ENCODE measurements around the gene SSUH2. TPM values are rescaled to one million over a fixed set of nuclear protein-coding genes. Genes with fewer than 3 reads are reported as not detected.

Gene SSUH2
- polyA plus RNA-seq, 1 experiment: 0.26 TPM

DNA sequence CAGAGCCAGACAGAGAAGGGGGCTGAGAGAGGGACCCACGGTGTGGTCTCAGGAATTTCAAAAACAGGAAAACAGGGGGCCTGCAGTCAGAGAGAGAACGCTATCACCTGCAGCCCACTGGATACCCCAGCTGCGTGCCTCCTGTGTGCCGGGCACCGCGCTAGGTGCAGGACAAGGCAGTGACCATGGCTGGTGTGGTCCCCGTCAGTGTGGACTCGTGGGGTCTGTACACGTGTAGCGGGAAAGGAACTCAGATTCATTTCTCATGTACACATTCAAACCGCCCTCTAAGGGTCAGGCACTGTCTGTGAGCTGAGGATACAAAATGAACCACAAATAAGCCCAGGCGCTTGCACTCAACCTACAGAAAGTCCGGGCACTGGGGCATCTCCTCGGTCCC is 20.9 kb downstream of the SSUH2 start:
- TF ChIP-seq, protein P1, sequence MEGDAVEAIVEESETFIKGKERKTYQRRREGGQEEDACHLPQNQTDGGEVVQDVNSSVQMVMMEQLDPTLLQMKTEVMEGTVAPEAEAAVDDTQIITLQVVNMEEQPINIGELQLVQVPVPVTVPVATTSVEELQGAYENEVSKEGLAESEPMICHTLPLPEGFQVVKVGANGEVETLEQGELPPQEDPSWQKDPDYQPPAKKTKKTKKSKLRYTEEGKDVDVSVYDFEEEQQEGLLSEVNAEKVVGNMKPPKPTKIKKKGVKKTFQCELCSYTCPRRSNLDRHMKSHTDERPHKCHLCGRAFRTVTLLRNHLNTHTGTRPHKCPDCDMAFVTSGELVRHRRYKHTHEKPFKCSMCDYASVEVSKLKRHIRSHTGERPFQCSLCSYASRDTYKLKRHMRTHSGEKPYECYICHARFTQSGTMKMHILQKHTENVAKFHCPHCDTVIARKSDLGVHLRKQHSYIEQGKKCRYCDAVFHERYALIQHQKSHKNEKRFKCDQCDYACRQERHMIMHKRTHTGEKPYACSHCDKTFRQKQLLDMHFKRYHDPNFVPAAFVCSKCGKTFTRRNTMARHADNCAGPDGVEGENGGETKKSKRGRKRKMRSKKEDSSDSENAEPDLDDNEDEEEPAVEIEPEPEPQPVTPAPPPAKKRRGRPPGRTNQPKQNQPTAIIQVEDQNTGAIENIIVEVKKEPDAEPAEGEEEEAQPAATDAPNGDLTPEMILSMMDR (IDR thresholded peaks at IDR 0.05; ENCODE audit: insufficient read depth, low read depth, low read length): no peak
- ChIA-PET CTCF (interaction anchor here (3.2 kb wide), 1 partner anchor 207 kb away, joined by 9 read pairs; no protein-coding TSS in a partner anchor), POLR2A (no interaction called here)
- Histone ChIP-seq H3K4me3 (ENCODE audit: low read depth, low read length) (no peak overlapping the region), H3K27me3 (ENCODE audit: control insufficient read depth, insufficient read depth, low read length) (no peaks in the 10 kb centered on the region), H3K36me3 (ENCODE audit: control insufficient read depth, insufficient read depth, low read length) (no peaks in the 10 kb centered on the region)
- no peak for DNase-seq (ENCODE audit: low read depth)

DNA sequence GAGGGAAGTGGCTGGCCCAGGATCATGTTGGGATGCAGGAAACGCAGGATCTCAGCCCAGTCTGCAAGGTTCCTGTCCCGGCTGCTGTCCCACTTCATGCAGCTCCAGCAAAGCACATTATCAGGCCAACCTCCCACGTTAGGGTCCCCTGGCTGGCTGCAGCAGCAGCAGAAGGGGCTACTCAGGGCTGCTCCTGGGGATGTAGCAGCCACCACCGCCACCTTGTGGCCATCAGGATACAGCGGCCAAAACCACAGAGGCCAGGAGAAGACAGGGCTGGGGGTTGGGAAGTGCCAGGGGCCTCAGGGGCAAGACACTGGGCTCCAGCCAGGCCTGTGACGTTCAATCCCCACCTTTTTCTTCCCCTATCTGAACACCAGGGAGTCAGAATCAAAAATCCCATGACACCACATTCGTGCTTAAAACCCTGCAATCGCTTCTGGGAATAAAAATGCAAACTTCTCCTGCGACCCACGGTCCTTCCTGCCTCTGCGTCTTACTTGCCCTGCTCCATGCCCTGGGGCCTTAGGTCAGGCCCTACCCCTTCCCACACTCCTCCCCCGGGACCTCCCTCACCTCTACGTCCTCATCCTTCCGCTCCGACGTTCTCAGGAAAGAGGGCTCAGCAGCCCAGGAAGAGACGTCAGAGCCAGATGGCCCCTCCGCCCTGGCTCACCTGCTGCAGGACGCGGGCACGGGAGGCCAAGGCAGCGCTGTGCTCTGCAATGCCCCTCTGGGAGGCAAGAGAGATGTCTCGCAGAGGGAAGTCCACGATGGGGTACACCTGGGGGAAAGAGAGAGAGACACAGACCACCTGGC is 21.5 kb downstream of the SSUH2 start:
- no peak overlapping the region for H3K4me3 ChIP-seq (ENCODE audit: low read depth, low read length)
- POLR2A ChIA-PET: no interaction called here
- TF ChIP-seq, protein P1 (IDR thresholded peaks at IDR 0.05; ENCODE audit: insufficient read depth, low read depth, low read length): peak; percentile 95
- H3K27me3 ChIP-seq (ENCODE audit: control insufficient read depth, insufficient read depth, low read length): no peaks in the 10 kb centered on the region
- CTCF ChIA-PET: interaction anchor here (0.6 to 3.6 kb wide), 25 partner anchors 9 to 445 kb away, joined by 3 to 42 read pairs (median 4); partner anchors contain the start of gene LMCD1
- H3K36me3 ChIP-seq (ENCODE audit: control insufficient read depth, insufficient read depth, low read length): no peaks in the 10 kb centered on the region
- no peak for DNase-seq (ENCODE audit: low read depth)

DNA sequence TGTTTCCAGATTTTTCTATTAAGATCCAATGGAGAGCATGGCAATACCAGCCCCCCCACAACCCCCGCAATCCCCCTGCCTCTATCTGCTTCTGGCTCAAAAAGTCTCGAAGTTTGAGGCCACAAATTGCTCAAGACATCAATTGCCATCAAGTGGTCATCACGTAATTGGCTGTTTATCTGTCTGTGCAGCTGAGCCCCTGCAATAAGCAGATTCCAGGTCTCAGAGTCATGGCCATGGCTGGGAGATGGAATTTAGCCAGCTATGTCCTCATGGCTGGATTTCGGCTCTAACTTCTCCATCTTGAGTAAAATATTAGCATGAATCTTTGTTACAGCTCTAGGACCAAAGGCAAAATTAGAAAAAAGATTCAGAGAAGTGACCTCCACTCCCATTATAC is 22.7 kb downstream of the SSUH2 start:
- CTCF ChIA-PET: interaction anchor here (0.8 to 3.6 kb wide), 29 partner anchors 10 to 447 kb away, joined by 3 to 42 read pairs (median 4); no protein-coding TSS in a partner anchor

DNA sequence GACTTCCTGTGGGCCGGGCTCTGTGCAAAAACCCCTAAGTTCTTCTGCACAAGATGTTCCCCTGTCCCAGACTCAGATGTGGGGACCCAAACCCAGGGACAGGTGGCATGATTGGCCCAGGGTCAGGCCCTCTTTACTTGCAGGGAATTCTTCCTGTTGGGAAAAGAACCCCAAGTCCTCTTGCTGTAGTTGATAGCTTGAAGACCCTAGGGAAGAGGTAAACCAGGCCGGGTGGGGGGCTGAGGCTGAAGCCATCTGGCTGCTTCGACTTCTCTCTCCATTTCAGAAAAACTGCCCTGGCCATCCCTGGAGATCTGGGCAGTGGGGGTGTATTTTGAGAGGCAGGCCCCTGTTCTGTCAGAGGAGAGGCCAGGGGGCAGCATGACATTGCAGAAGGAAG is 23.5 kb downstream of the SSUH2 start:
- no peak for DNase-seq (ENCODE audit: low read depth)
- TF ChIP-seq, protein P1 (IDR thresholded peaks at IDR 0.05; ENCODE audit: insufficient read depth, low read depth, low read length): no peak
- Histone ChIP-seq H3K36me3 (ENCODE audit: control insufficient read depth, insufficient read depth, low read length) (no peaks in the 10 kb centered on the region), H3K4me3 (ENCODE audit: low read depth, low read length) (no peak overlapping the region), H3K27me3 (ENCODE audit: control insufficient read depth, insufficient read depth, low read length) (no peaks in the 10 kb centered on the region)
- CTCF ChIA-PET: interaction anchor here (1.8 to 3.6 kb wide), 2 partner anchors 172 to 178 kb away, joined by 5 to 42 read pairs; no protein-coding TSS in a partner anchor
- POLR2A ChIA-PET: no interaction called here

More for the DNA sequence above, 22.7 kb downstream of the SSUH2 start:
- DNase-seq (ENCODE audit: low read depth): peak; percentile 76
- TF ChIP-seq, protein P1 (IDR thresholded peaks at IDR 0.05; ENCODE audit: insufficient read depth, low read depth, low read length): no peak
- POLR2A ChIA-PET: interaction anchor here (0.7 kb wide), 1 partner anchor 90 kb away, joined by 4 read pairs; no protein-coding TSS in a partner anchor
- no peak overlapping the region for H3K4me3 ChIP-seq (ENCODE audit: low read depth, low read length)
- H3K27me3 ChIP-seq (ENCODE audit: control insufficient read depth, insufficient read depth, low read length): no peaks in the 10 kb centered on the region
- H3K36me3 ChIP-seq (ENCODE audit: control insufficient read depth, insufficient read depth, low read length): no peaks in the 10 kb centered on the region

DNA sequence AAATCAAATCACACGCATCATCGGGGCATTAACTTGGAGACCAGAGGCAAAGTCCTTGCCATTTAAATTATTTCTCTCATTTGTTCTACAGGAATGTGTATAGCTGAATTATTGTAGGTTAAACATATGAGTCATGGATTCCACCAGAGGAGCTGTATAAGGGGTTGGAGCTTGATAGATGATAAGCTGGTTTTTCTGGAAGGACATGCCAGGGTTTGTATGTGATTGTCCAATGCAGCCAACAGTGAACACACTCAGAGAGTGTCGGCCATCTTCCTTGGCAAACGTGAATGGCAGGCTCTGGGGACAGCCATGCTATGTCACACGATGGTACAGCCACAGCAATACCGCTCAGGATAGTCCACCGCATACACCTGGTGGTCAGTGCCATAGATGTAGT is 25.1 kb downstream of the SSUH2 start:
- no peaks in the 10 kb centered on the region for H3K36me3 ChIP-seq (ENCODE audit: control insufficient read depth, insufficient read depth, low read length)
- TF ChIP-seq, protein P1 (IDR thresholded peaks at IDR 0.05; ENCODE audit: insufficient read depth, low read depth, low read length): no peak
- no peak overlapping the region for H3K4me3 ChIP-seq (ENCODE audit: low read depth, low read length)
- POLR2A ChIA-PET: no interaction called here
- CTCF ChIA-PET: interaction anchor here (0.6 to 3.6 kb wide), 3 partner anchors 18 to 176 kb away, joined by 3 to 42 read pairs (median 4); no protein-coding TSS in a partner anchor
- no peak for DNase-seq (ENCODE audit: low read depth)
- H3K27me3 ChIP-seq (ENCODE audit: control insufficient read depth, insufficient read depth, low read length): no peaks in the 10 kb centered on the region

Measured in BJ (cell line).